ENCODE measurements around the gene SCGN. TPM values are rescaled to one million over a fixed set of nuclear protein-coding genes. Genes with fewer than 3 reads are reported as not detected.

SCGN gene
- total RNA-seq, 1 donor from 2014 or later: 0.62 TPM

DNA sequence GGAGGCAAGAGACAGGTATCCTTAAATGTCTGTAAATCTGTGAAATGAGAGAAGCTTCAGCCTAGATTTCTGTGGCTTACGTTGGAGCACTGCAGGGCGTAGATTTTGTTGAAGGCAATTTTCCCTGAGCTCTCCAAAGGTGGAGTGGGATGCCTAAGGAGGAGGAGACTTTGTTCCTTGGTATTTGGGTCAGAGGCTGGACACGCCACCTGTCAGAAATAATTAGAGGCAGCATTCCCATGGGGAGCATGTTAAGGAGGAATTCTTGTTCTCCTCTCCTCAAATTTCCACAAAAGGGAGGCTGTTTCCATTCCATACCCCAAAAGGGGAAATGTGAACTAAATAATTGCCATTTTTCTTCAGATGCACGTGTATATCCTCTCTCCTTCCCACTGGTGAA, 11.1 kb upstream of the SCGN start:
- no peak for DNase-seq

- DNase-seq: no peak
Measured at GRCh38 chr6:25641377-25641776, 10.6 kb upstream of the SCGN start.

GRCh38 chr6:25641940-25642666, 9.9 kb upstream of the SCGN start:
- no peak for DNase-seq

DNA sequence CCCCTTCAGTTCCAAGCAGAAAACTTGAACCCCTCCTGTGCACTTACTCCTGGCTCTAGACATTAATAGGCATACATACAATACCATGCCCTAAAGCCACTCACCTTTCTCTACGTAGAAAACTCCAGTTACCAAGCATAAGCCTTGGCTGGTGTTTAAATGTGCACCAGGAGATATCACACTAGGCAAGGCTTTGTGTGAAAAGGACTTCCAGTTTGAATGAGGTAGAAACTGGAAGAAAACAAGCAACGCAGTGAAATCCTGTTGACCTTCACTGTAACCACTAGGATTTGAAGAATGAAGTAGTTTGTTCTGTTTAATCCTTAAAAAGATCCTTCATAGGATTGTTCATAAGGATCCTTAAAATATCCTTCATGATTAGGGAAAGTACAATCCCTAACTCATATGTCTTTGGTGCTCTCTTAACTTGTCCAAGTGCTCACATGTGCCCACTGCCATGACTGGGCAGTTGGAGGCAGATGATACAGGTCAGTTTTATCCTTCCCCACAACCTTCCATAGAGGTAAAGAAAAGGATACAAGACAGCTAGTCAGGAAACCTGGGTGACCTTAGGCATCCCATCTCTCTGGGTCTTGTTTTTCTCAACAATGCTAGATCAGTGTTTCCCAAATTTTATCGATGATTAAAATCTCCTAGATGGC, 9.2 kb upstream of the SCGN start:
- no peak for DNase-seq

DNA sequence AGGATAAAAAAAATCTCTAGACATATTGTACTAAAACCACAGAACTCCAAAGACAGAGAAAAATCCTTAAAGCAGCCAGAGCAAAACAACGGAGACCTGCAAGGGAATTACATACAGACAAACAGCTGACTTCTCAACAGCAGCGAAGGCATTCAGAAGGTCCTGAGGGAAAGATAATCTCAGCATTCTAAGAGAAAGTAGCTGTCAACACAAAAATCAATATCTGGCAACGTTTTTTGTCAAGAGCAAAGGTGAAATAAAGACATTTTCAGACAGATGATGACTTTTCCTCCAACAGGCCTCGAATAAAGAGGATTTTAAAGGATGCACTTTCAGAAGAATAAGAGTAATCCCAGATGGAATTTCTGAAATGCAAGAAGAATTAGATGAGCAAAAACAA, 6.1 kb upstream of the SCGN start:
- no peak for DNase-seq

- DNase-seq: no peak
Measured at GRCh38 chr6:25649611-25650010, 2.4 kb upstream of the SCGN start.

DNA sequence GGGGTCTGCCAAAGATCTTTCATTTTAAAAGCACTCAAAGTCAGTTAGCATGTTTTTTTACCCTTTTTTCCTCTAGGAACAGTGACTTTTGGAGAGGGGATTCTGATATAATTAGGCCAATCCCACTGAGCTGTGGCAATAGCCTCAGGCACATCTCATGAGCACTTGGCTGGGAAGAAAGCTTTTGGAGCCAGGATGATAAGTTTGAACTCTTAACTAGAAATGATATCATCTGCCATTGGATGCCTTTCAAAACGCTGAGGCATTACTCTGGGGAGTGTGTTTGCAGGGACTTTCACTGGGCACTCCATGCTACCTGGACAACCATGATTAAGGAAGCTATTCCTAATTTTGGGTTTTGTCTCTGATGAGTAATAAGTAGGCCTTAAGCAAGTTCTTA, 3.7 kb downstream of the SCGN start:
- no peak for DNase-seq

GRCh38 chr6:25659633-25660368, 7.8 kb downstream of the SCGN start:
- no peak for DNase-seq

DNA sequence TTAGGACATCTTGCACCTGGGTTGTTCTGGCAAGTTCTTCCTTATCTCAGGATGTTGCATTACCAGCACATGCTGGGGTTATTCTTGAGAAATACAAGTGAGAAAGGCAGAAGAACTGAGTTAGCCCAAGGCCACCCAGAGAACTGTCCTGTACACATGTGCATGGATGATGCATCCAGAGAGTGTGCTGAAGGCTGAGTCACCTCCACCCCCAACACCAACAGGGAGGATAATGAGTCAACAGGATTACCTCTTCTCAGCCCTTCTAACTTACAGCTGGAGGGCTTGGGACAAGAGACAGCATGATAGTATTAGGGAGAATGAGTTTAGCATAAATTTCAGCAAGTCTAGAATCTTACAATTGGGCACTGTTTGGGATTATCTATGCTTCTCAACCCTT, 8.5 kb downstream of the SCGN start:
- no peak for DNase-seq

- DNase-seq: no peak
Measured at GRCh38 chr6:25661129-25661779, 9.2 kb downstream of the SCGN start.

GRCh38 chr6:25665455-25665854, 13.4 kb downstream of the SCGN start:
- no peak for DNase-seq

DNA sequence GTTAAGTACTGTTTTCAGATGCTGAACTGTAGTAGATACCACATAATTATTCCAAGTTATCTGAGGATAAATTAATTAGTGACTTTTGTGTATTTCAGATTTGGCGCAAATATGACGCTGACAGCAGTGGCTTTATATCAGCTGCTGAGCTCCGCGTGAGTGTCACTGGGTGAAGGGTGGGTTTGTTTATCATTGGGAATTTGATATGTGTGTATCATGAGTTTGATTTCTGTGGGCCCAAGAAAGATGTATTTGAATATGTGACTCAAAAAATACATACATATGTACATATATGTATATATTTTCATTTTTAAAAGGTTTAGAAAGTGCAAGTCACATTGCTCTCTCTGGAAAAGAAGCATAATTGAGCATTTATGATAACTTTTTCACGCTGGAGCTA, 17.4 kb downstream of the SCGN start:
- DNase-seq: no peak

- no peak for DNase-seq
Measured at GRCh38 chr6:25670208-25670607, 18.2 kb downstream of the SCGN start.

GRCh38 chr6:25670793-25671513, 18.9 kb downstream of the SCGN start:
- no peak for DNase-seq

GRCh38 chr6:25671652-25672051, 19.6 kb downstream of the SCGN start:
- DNase-seq: no peak

DNA sequence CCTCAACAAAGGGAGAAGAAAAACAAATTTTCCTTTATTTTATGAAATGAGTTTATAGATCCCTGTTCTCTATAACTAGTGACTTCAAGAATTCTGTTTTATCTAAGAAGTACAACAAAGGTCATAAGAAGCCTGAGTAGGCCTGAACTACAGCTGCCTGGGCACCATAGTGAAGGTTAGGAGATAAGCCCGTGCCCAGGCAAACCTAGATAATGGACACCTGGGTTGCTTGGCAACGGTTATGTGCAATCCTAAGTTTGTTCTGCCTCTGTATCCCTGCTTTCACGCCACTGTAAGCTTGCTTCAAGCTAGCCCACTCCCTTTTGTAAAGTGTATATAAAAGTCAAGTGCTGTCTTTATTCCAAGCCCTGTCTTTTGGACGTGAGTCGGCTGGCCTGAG, 23.2 kb downstream of the SCGN start:
- DNase-seq: no peak

- DNase-seq: no peak
Measured at GRCh38 chr6:25676775-25677174, 24.8 kb downstream of the SCGN start.

GRCh38 chr6:25681848-25682247, 29.8 kb downstream of the SCGN start:
- DNase-seq: no peak

- no peak for DNase-seq
Measured at GRCh38 chr6:25682324-25682723, 30.3 kb downstream of the SCGN start.

- no peak for DNase-seq
Measured at GRCh38 chr6:25684565-25684964, 32.5 kb downstream of the SCGN start.

GRCh38 chr6:25685251-25685650, 33.2 kb downstream of the SCGN start:
- no peak for DNase-seq

DNA sequence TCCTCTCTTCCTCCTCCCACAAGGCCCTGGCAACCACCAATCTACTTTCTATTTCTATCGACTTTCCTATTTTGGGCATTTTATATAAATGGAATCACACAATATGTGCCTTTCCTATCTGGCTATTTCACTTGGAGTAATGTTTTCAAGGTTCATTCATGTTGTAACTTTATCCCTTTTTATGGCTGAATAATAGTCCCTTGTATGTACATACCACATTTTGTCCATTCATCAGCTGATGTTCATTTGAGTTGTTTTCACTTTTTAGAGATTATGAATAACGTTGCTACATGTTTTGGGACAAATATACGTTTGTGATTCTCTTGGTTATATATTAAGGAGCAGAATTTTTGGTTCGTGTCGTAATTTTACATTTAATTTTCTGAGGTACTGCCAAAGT, 33.9 kb downstream of the SCGN start:
- no peak for DNase-seq

Data from tongue (tissue), 2 donors.